GM21528 (cell line): ENCODE measurements around the gene RPTN.
"Not testable (repeated sequence)": the region's sequence is repeated elsewhere in the genome, so short reads cannot be mapped to it uniquely, and the experiment has no call there.

Experiments used
- ATAC-seq: cut with Tn5 transposase; IDR thresholded peaks from one replicate; pipeline ENCODE4 v1.9.1; 2021; ENCODE audit warnings: mild to moderate bottlenecking, moderate library complexity; ENCODE audit not compliant: unreplicated experiment, low FRiP score

The RPTN gene

DNA sequence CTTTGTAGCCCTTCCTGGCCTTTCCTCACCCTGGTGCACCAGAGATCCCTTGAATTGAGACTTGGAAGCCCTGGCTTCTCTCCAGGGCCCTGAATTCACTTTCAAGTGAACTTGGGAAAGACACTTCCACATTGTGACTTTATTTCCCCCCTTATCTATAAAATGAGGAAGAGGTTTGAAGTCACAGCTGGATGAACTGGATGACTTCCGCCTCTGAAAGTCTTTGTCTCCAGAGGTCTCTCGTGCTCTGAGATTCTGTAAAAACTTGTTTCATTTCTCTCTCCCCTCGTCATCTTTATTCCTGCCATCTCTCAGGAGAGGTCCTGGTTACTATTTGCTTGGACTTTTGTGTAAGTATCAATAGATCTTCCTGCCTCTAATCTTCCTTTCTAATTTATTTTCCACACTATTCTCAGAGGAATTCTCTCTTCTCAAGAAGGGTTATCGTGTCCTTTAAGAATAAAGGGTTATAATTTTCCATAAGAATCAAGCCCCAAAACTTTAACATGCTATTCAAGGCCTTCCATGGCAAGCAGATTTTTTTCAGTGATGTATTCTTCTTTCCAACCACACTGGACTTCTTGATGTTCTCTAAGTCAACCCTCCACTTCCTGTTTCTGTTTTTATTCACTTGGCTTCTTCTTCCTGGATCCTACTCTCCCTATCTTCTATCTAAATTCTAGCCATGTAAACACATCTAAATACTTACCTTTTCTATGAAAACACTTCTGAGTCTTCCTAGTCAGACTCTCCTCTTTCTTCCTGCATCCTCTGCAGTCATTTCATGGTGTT lies 6.5 kb upstream of the RPTN start:
- ATAC-seq, result no peak

DNA sequence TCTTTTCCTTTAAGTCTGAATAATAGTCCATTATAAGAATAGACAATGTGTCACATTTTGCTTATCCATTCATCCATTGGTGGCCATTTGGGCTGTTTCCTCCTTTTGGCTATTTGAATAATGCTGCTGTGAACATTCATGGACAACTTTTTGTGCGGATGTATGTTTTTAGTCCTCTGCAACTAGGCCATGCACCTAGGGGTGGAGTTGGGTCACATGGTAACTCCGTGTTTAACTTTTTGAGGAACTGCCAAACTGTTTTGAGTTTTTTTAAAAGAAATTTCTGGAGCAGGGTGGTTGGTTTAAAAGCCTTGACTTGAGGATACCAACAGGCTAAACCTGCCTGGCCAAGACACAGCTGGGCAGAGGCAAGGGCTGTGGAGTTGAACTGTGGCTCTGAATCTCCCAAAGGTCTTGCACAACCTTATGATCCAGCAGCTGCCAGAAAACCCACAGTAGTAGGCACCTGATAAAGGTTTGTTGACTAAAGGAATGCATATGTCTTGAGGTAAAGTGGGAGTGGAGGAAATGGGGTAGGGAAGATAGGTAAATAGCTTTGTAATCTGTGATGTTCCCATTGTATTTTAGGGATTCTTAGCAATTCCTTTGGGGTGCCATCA lies 5.6 kb upstream of the RPTN start:
- no peak for ATAC-seq

DNA sequence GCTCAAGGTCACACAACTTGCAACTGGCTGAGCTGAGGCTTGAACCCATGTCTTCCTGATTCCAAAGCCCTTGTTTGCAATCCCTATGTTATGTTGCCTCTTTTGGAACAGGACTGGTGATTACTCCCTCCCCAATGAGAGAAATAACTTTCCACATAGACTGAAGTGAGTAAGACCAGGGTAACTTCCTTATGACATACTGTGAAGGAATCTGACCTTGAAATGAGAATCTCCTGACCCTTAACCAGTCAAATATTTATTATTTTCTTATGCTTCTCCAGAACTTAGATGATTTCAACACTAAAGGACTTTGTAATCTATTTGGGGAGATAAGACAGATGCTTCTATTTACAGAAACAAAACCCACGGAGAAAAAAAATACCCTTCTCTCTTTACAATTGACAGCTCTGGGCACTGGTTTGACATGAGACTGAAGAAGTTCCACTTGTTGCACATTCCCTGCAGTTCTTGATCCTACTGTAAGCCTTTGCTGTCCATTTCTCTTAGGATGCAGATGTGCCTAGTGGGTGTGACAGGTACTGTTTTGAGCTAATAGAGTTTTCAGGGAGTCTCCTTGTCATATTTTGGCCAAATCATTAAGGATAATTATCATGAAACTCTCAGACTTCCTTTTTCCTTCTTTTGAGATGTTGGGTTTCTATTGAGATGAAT lies 3.9 kb upstream of the RPTN start:
- ATAC-seq, result no peak

DNA sequence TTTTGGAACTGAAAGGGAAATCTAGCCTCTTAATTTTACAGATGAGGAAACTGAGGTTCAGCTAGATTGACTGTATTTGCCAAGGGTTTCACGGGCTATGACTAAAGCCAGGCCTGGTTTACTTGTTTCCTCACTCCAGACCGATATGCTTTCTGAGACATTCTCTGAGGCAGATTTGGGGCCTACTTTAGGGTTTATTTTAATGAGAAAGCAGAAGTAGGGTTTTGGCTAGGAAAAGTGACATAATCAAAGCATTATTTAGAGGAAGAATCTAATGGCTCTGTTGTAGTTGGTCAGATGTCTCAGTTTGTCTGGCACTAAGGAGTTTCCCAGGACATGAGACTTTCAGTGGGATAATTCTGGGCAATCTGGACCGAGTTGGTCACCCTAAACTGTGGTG lies 1.5 kb upstream of the RPTN start:
- no peak for ATAC-seq

DNA sequence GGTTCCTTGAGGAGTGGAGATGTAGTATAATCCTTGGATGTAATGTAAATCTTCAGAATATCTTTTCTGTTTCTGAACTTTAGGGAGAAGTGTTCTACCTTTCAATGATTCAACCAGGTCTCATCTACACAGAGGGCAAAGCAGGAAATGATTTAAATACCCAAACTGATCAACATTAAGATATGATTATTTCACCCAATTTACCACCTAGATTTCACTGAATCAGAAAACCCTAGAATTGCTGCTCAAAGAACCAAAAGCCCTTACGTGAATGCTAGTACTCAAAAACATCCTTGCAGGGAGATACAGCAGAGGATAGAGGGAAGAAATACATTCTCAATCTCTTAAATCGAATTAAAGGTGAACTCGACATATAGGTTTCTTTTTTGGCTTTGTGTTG lies 5.0 kb downstream of the RPTN start:
- ATAC-seq, result no peak

- ATAC-seq, result no peak
These were observed 7.4 kb downstream of the RPTN start for GRCh38 chr1:152151646-152152045.

DNA sequence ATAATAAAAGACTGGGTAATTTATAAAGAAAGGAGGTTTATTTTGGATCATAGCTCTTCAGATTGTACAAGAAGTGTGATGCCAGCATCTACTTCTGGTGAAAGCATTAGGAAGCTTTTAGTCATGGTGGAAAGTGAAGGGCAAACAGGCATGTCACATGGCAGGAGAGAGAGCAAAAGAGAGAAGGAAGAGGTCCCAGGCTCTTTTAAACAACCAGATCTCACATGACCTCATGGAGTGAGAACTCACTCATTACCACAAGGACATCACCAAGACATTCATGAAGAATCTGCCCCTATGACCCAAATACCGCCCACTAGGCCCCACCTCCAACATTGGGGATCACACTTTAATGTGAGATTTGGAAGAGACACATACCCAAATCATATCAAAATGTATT lies 10.0 kb downstream of the RPTN start:
- ATAC-seq, result no peak

DNA sequence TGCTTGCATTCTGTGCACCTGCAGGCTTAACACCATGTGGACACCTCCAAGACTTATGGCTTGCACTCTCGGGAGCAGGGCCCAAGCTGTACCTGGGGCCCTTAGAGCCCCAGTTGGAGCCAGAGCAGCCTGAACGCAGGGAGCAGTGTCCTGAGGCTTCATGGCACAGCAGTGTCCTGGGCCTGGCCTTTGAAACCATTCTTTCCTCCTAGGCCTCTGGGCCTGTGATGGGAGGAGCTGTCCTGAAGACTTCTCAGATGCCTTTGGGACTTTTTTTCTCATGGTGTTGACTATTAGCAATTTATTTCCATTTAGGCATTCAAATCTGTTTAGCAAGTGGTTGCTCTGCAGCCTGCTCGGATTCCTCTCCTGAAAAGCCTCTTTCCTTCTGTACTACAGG lies 11.0 kb downstream of the RPTN start:
- no peak for ATAC-seq

DNA sequence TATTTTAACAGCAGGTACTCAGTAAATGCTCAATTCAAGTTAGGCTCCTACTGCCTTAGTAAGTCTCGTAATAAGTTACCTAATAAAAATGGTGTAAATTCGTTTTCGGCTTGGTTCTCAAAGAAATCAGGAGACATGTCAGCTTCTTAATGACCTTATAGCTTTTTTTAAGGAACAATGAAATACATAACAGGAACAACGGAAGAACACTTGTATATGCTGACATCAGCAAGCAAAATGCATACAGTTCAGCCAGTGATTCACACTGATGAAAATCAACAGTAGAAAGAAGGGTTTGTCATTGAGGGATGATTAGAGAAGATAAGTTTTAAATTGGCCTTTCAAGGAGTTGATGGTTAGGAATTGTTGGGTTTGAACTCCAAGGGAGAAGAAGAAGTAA lies 13.3 kb downstream of the RPTN start:
- ATAC-seq, result no peak

GRCh38 chr1:152144674-152145183 lies 14.3 kb downstream of the RPTN start:
- ATAC-seq, result not testable (repeated sequence)

DNA sequence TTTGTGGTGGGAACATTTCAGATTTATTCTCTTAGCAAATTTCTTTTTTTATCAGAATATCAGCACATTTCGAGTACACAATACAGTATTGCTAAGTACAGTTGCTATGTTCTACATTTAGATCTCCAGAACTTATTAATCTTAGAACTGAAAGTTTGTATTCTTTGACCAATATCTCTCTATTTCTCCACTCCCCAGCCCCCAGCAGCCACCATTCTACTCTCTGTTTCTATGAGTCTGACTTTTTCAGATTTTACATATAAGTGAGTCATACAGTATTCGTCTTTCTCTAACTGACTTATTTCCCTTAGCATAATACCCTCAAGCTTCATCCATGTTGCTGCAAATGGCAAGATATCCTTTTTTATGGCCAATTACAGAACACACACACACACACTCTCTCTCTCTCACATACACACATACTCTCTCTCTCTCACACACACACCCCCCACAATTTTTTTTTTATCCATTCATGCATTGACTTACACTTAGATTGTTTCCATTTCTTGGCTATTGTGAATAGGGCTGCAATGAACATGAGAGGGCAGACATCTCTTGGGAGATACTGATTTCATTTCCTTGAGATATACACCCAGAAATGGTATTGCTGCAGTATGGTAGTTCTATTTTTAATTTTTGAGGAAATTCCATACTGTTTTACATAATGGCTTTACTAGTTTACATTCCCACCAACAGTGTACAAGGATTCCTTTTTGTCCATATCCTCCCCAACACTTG lies 15.7 kb downstream of the RPTN start:
- ATAC-seq, result no peak

- ATAC-seq, result no peak
These were observed 16.9 kb downstream of the RPTN start for GRCh38 chr1:152141971-152142584.

DNA sequence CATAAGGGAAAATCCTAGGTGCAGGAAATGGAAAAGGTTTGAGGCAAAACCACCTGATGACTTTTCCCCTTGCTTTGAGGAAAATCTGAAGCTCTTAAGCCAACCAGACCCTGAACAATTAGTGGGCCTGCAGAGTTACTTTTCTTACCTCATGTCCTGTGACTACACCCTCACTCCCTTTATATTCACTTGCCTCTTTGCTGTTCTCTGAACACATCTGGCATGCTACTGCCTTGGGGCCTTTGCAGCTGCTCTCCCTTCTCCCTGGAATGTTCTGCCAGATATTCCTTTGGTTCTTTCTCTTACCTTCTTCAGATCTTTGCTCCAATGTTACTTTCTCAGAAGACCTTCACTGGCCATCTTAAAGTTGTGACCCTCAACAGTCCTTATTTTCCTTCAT lies 21.8 kb downstream of the RPTN start:
- ATAC-seq, result no peak

DNA sequence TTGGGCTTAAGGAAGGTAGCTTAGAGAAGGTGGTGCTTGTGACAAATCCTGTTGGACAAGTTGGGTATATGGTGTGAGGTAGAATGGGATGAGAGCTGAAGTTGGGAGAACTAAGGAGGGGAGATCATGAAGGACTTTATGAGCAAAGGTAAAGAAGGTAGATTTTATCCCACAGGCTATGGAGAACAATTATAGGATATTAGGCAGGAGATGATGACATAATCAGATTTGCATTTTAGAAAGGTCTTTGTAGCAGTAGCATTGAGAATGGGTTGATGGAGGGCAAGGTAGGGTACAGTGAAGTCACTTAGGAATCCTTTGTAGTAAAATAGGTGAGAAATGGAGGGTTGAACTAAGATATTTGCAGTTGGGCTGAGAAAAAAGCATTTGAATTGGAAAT lies 28.8 kb downstream of the RPTN start:
- ATAC-seq, result no peak

- no peak for ATAC-seq
These were observed 31.4 kb downstream of the RPTN start for GRCh38 chr1:152127673-152128072.

DNA sequence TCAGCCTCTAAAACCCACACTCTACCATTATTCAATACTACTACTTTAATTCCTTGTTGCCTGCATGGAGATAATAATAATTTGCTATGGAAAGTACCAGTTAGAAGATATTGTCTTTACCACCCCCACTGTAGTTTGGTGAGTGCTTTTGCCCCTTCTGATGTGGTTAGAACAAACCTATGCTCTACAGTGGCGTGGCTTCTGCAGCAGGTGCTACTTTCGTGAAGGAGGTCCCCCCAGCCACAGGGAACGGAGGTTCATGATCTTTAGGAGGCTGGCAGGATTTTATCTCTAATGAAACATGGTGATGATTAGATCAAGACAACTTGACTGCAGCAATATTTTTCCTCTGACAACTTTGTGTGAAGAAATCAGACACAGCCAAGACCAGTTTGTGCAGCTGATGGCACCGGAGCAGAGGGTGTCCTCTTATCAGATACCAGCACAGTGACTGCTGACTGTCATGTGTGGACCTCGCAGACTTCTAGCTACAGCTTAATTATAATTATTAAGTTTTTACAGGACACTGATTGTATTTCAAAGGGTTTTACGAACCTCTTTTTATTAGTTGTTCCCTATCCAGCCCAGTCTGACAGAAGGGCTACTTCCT lies 33.1 kb downstream of the RPTN start:
- no peak for ATAC-seq

DNA sequence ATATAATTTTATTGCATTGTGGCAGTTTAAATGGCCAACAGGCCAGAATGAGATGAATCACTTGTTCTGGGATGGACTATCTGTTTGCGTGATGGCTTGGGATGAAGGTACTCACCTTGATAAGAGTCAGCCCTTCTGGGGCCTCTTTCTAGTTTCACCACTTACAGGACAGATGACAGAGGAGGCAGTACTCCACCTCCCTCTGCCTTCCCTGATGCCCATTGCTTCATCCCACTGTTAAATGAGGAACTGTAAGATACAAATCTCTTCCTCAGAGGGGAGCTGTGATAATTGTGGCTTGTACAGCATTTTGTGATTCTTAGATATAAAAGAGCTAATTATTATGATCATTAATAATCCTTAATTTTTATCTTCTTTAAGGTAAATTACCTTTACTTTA lies 40.1 kb downstream of the RPTN start:
- ATAC-seq, result no peak

DNA sequence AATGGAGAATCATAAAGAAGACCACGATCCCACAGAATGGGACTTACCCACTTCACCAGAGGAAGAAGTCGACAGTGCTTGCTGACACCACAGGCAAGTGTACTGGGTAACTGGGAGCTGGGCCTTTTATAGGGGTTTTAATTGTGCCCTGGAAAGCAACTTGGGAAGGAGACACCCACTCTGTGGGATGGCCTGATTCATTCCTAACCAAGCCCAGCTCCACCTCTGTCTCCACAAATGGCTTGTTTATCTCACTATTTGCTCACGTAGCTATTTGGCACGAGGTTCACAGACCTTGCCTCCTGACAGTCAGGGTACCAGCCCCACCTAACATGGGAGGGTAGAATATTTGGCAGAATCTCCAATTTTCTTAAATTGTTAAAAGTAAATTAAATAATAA lies 43.7 kb downstream of the RPTN start, which contains the start of gene TCHH:
TCHH (minus strand) TSS at position 101 of the 400 bp plus-strand sequence. CDS start 1,364 bp downstream, outside the sequence.
- no peak for ATAC-seq

GRCh38 chr1:152112885-152113432 lies 46.1 kb downstream of the RPTN start:
- no peak for ATAC-seq
